Measurements from ENCODE around the gene TMEM120B.
"Not testable (repeated sequence)": the region's sequence is repeated elsewhere in the genome, so short reads cannot be mapped to it uniquely, and the experiment has no call there.

TMEM120B gene

GRCh38 chr12:121709478-121709961, 3.0 kb upstream of the TMEM120B start:
- no peak for DNase-seq

GRCh38 chr12:121711361-121712189, 977 bp upstream of the TMEM120B start:
- DNase-seq = peak; percentile 36

GRCh38 chr12:121712190-121712460, 427 bp upstream of the TMEM120B start:
- DNase-seq = no peak

- no peak for DNase-seq
These were observed 765 bp downstream of the TMEM120B start for GRCh38 chr12:121713257-121713777.

- DNase-seq = no peak
These were observed 1.2 kb downstream of the TMEM120B start for GRCh38 chr12:121713793-121714192.

GRCh38 chr12:121715055-121715454, 2.5 kb downstream of the TMEM120B start:
- DNase-seq = not testable (repeated sequence)

- no peak for DNase-seq
These were observed 3.4 kb downstream of the TMEM120B start for GRCh38 chr12:121715862-121716435.

- no peak for DNase-seq
These were observed 4.6 kb downstream of the TMEM120B start for GRCh38 chr12:121717041-121717699.

- no peak for DNase-seq
These were observed 6.2 kb downstream of the TMEM120B start for GRCh38 chr12:121718653-121719239.

GRCh38 chr12:121719926-121720414, 7.4 kb downstream of the TMEM120B start:
- no peak for DNase-seq

- no peak for DNase-seq
These were observed 8.2 kb downstream of the TMEM120B start for GRCh38 chr12:121720762-121721161.

- DNase-seq = no peak
These were observed 10.0 kb downstream of the TMEM120B start for GRCh38 chr12:121722511-121722910.

- no peak for DNase-seq
These were observed 10.6 kb downstream of the TMEM120B start for GRCh38 chr12:121723200-121723599.

GRCh38 chr12:121724925-121725324, 12.4 kb downstream of the TMEM120B start:
- DNase-seq = no peak

GRCh38 chr12:121725423-121725822, 12.9 kb downstream of the TMEM120B start:
- DNase-seq = no peak

GRCh38 chr12:121729021-121729420, 16.5 kb downstream of the TMEM120B start:
- no peak for DNase-seq

GRCh38 chr12:121731473-121731872, 18.9 kb downstream of the TMEM120B start:
- DNase-seq = no peak

GRCh38 chr12:121733849-121734248, 21.3 kb downstream of the TMEM120B start:
- DNase-seq = no peak

GRCh38 chr12:121738340-121738858, 25.8 kb downstream of the TMEM120B start:
- DNase-seq = no peak

GRCh38 chr12:121740847-121741246, 28.3 kb downstream of the TMEM120B start:
- no peak for DNase-seq

- no peak for DNase-seq
These were observed 29.2 kb downstream of the TMEM120B start for GRCh38 chr12:121741743-121742142.

GRCh38 chr12:121745545-121745944, 33.0 kb downstream of the TMEM120B start:
- DNase-seq = not testable (repeated sequence)

- DNase-seq = no peak
These were observed 35.6 kb downstream of the TMEM120B start for GRCh38 chr12:121748218-121748570.
